K562 treated with DMSO at 1 percent for 48 hours (cell line): ENCODE results near the gene SLC9A5. TPM values are rescaled to one million over a fixed set of nuclear protein-coding genes. Genes with fewer than 3 reads are reported as not detected.

Experiments
- total RNA-seq: library from RNA; unstranded; fragments of 300-600 nt; gene quantifications from 2 replicates; pipeline ENCODE4 v1.2.3, GENCODE V29; 2022; ENCODE audit warnings: low replicate concordance; ENCODE audit errors: extremely low read depth

Gene SLC9A5, protein sequence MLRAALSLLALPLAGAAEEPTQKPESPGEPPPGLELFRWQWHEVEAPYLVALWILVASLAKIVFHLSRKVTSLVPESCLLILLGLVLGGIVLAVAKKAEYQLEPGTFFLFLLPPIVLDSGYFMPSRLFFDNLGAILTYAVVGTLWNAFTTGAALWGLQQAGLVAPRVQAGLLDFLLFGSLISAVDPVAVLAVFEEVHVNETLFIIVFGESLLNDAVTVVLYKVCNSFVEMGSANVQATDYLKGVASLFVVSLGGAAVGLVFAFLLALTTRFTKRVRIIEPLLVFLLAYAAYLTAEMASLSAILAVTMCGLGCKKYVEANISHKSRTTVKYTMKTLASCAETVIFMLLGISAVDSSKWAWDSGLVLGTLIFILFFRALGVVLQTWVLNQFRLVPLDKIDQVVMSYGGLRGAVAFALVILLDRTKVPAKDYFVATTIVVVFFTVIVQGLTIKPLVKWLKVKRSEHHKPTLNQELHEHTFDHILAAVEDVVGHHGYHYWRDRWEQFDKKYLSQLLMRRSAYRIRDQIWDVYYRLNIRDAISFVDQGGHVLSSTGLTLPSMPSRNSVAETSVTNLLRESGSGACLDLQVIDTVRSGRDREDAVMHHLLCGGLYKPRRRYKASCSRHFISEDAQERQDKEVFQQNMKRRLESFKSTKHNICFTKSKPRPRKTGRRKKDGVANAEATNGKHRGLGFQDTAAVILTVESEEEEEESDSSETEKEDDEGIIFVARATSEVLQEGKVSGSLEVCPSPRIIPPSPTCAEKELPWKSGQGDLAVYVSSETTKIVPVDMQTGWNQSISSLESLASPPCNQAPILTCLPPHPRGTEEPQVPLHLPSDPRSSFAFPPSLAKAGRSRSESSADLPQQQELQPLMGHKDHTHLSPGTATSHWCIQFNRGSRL
- not detected in 2 replicates for total RNA-seq

DNA sequence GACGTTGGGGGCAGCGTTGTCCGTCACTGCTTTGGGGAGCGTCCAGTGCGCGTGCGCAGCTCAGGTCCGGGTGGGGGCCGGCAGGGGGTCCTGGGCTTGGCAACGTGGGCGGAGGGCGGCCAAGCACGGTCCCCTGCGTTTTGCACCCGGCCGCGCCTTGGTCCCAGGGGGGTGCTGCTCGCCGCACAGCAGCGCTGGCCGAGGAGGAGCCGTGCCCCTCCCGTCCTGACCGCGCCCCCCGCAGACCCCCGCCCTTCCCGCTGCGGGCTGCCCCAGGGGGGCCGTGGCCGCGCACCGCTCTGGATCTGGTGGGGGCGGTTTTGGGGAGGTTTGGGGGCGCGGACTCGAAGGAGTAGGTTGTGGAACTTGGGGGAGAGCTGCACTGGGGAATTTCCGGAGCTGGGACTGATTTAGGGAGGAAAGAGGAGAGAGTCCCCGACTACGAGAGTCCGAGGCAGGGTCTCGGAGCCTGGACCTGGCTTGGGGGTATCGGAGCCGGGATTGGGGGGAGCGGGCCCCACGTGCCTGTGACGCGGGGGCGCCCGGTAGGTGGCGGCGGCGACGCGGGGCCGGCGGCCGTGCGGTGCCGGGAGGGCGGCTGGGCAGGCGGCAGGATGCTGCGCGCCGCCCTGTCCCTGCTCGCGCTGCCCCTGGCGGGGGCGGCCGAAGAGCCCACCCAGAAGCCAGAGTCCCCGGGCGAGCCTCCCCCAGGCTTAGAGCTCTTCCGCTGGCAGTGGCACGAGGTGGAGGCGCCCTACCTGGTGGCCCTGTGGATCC, at the start of gene SLC9A5:
Gene SLC9A5 (plus strand): TSS at position 579 of the 777 bp plus-strand sequence. CDS start 36 bp downstream, at position 615.

DNA sequence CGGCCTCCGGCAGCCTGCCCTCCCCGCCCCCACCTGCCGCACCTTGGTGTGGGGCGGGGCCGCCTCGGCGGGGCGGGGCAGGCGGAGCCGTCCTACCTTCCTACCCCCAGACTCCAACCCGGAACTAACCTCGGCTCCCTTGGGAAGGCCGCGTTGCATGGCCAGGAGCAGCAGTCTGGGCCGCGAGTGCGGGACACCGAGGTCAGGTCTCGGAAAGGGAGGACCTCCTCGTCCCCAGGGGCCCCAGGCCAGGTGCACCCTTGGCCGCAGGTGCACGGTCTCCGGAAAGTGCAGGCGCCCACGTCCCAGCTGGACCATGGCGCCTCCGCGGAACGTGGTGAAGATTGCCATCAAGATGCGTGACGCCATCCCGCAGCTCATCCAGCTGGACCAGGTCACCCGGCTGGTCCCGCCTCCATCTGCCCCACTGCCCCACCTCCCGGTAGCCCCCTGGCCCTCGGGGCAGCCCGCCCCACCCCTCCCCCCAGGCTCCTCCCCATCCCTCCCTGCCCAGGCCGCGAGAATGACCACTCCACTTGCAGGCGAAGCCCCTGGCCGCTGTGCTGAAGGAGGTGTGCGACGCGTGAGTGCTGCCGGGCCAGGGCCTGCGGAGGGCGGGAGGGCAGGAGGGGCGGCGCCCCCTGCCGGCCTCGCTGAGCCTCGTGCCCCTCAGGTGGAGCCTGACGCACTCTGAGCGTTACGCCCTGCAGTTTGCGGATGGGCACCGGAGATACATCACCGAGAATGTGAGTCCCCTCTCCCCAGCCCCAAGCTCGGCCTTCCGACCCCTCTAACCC, 49.6 kb upstream of the SLC9A5 start, which contains the start of gene ELMO3:
Gene ELMO3 (plus strand): TSS at position 121 of the 797 bp plus-strand sequence. CDS start 196 bp downstream, at position 317.

DNA sequence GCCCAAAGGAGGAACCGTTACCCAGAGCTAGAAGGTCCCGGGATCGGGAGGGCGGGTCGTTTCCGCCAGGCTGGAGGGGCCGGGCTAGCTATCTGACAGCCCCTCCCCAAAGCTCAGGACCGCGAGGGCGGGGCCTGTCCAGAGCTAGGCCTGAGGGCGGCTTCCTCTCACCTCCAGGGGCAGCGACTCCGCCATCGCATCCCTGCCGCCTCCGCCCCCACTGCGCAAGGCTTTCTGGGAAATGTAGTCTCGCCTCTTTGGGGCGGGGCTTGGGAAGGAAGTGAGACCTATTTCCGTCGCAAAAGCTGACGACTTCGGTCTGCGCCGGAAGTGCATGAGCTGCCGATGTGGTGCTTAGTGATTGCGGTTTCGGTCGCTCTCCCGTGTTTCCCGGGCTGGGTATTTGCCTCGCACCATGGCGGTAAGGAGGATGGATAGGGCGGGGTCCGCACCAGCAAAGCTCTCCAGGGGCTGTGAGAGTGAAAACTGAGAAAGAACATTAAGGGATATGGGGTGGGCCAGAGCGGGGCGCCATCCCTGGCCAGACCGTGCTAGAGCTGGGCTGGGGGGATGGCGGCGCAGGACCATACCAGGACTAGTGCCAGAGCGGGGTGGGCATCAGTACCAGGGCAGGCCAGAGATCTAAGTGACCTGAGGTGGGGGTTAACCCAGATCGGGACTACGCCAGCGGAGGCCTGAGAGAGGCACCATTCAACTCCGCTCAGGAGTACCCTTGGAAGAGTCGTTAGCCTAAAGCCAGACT, 21.8 kb upstream of the SLC9A5 start, which contains the start of gene TMEM208:
Gene TMEM208 (plus strand): TSS at position 327 of the 763 bp plus-strand sequence. CDS start 89 bp downstream, at position 416.

DNA sequence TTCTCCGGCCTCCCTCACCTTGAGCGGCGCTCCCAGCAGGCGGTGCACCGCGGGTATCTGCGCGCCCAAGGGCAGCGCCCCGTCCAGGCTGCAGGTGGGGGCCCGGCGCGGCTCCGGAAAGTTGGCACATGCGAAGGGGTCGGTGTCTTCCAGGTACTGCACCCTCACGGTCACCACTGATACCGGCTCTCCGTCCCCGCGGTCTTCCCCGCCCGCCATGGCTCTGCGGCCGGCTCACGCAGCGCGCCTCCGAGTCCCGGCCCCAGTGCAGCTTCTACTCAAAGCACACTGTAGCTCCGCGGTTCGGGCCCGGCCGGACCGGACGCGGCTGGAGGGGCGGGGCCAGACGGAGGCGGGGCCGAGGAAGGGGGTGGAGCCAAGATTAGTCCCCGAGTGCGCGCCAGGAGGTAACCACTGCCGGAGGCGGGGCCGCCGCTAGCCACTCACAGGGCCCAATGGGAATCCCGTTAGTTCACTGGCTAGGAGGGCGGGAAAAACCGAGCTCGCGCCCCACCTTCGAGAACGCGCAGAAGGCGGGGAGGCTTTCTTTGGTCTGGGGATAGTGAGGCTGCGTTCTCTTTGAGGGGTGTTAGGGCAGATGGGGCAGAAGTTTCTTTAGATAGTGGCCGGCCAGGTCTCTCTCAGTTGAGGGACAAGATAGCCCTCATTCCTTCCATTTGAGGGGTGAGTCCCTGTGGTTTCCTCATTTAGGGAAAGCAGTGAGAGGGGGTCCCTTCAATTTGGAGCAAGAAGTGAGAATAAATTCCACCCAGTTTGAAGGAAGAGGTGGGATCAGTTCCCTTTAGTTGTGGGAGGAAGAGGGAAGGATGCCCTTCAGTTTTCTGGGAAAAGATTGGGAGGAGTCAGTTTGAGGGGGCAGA, 1.3 kb upstream of the SLC9A5 start, which contains the start of gene FHOD1:
Gene FHOD1 (minus strand): TSS at position 290 of the 881 bp plus-strand sequence. CDS start 71 bp downstream, at position 219.

DNA sequence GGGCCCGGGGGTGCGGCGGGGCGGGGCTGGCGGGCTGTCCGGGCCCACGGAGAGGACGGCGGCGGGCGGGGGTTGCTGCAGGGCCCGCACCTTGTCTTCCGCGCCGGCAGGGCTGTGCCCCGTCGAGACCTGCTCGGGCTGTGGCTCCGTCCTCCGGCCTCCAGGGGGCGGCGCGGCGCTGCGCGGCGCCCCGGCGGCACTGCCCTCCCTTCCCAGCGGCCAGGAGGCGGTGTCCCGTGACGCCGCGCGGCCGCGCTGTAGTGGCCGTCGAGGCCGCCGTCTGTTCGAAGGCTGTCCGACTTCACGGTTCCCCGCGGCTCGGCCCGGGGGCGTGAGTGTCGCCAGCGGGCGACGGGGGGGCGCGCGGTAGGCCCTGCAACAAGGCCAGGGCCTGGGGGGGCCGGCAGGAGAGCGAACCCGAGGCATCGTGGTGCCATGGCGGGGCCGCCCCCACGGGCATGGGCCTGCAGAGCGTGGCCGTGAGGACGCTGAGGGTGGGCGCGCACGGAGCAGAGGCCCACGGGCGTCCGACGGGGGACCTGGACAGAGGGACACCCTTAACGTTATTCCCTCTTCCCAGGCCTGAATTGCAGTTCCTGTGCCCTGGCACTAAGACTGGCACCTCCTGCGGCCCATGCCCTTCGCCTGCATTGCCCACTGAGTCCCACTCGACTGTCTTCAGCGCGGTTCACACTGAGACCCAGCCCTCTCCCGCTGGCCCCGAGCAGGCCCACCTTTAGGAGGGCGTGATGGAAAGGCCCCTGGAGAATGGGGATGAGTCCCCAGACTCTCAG, 30.7 kb downstream of the SLC9A5 start, which contains the start of gene PLEKHG4:
Gene PLEKHG4 (plus strand): TSS at position 237 of the 794 bp plus-strand sequence. CDS start 513 bp downstream, at position 750.

Other genes starting within 250 kb of the SLC9A5 start
- 506 TPM in 1 of 2 replicates, not detected in the other for gene CBFB, start 219.8 kb upstream of the SLC9A5 start, total RNA-seq
- not detected in 2 replicates for gene PHAF1, start 139.0 kb upstream of the SLC9A5 start, total RNA-seq
- not detected in 2 replicates for gene B3GNT9, start 98.0 kb upstream of the SLC9A5 start, total RNA-seq
- gene TRADD, start 89.1 kb upstream of the SLC9A5 start, total RNA-seq, result not detected in 2 replicates
- not detected in 2 replicates for gene FBXL8, start 89.0 kb upstream of the SLC9A5 start, total RNA-seq
- gene HSF4, start 84.2 kb upstream of the SLC9A5 start, total RNA-seq, result not detected in 2 replicates
- not detected in 2 replicates for gene NOL3, start 78.4 kb upstream of the SLC9A5 start, total RNA-seq
- not detected in 2 replicates for gene MATCAP1, start 65.0 kb upstream of the SLC9A5 start, total RNA-seq
- gene EXOC3L1, start 58.8 kb upstream of the SLC9A5 start, total RNA-seq, result not detected in 2 replicates
- not detected in 2 replicates for gene E2F4, start 56.8 kb upstream of the SLC9A5 start, total RNA-seq
- not detected in 2 replicates for gene ELMO3, start 49.8 kb upstream of the SLC9A5 start, total RNA-seq
- gene TMEM208, start 21.8 kb upstream of the SLC9A5 start, total RNA-seq, result not detected in 2 replicates
- not detected in 2 replicates for gene FHOD1, start 1.5 kb upstream of the SLC9A5 start, total RNA-seq
- not detected in 2 replicates for gene PLEKHG4, start 30.6 kb downstream of the SLC9A5 start, total RNA-seq
- gene KCTD19, start 77.8 kb downstream of the SLC9A5 start, total RNA-seq, result not detected in 2 replicates
- not detected in 2 replicates for gene LRRC36, start 77.8 kb downstream of the SLC9A5 start, total RNA-seq
- gene TPPP3, start 144.5 kb downstream of the SLC9A5 start, total RNA-seq, result not detected in 2 replicates
- not detected in 2 replicates for gene ZDHHC1, start 167.5 kb downstream of the SLC9A5 start, total RNA-seq
- not detected in 2 replicates for gene HSD11B2, start 182.1 kb downstream of the SLC9A5 start, total RNA-seq
- not detected in 2 replicates for gene ATP6V0D1, start 232.2 kb downstream of the SLC9A5 start, total RNA-seq
- not detected in 2 replicates for gene AGRP, start 234.6 kb downstream of the SLC9A5 start, total RNA-seq